ENCODE measurements around the gene TRAF2.

GRCh38 chr9:136850866-136851775 lies 35.2 kb upstream of the TRAF2 start:
- no peak for TF ChIP-seq EZH2phosphoT487 (IDR thresholded peaks at IDR 0.05; ENCODE audit: low read length)
- TF ChIP-seq CTCF (IDR thresholded peaks at IDR 0.05; ENCODE audit: low read length), result no peak
- TF ChIP-seq EZH2 (optimal IDR thresholded peaks at IDR 0.05; ENCODE audit: low read depth, low read length), result no peak

Measured in MM.1S (cell line).